Muscle layer of duodenum (tissue), 2 donors: Measurements from ENCODE around the gene XIST.

Source experiments
- H3K27ac ChIP-seq: one replicate; pipeline ENCODE4 v1.7.0; 2013; ENCODE audit warnings: mild to moderate bottlenecking, low read length
- H3K27me3 ChIP-seq: one replicate; pipeline ENCODE4 v1.7.0; 2013; ENCODE audit warnings: low read depth, mild to moderate bottlenecking, control low read depth, low read length
- H3K36me3 ChIP-seq, 2 donors: one replicate each; pipeline ENCODE4 v1.7.0; 2013; ENCODE audit warnings: low read length in 2 of 2, control low read depth in 1 of 2, mild to moderate bottlenecking in 1 of 2; ENCODE audit not compliant: insufficient read depth in 2 of 2, control insufficient read depth in 1 of 2
- H3K4me1 ChIP-seq, 2 donors: one replicate each; pipeline ENCODE4 v1.7.0; 2013; ENCODE audit warnings: low read length in 2 of 2, mild to moderate bottlenecking in 2 of 2, control low read depth in 1 of 2, moderate library complexity in 1 of 2; ENCODE audit not compliant: insufficient read depth in 2 of 2, control insufficient read depth in 1 of 2
- H3K4me3 ChIP-seq, 2 donors: one replicate each; pipeline ENCODE4 v1.7.0; 2013; ENCODE audit warnings: low read length in 2 of 2, low read depth in 1 of 2, mild to moderate bottlenecking in 1 of 2
- H3K9me3 ChIP-seq, 2 donors: one replicate each; pipeline ENCODE4 v1.7.0; 2013; ENCODE audit warnings: low read length in 2 of 2, control low read depth in 1 of 2, mild to moderate bottlenecking in 1 of 2; ENCODE audit not compliant: control insufficient read depth in 1 of 2
- donor health status: healthy.

Gene XIST

DNA sequence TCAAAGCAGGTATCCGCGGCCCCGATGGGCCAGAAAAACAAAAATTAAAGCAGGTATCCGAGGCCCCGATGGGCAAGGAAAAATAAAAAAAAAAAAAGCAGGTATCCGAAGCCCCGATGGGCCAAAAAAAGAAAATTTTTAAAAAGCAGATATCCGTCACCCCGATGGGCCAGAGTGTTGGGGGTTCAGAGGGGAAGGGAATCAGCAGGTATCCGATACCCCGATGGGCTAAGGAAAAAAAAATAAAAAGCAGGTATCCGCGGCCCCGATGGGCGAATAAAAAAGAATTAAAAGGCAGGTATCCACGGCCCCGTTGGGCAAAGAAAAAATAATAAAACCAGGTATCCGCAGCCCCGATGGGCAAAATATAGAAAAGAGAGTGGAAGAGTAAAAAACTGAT is 492 bp downstream of the XIST start:
- Histone ChIP-seq H3K4me1 (no peaks in the 10 kb centered on the region), H3K9me3 (no peaks in the 10 kb centered on the region), H3K4me3 (no peak overlapping the region), H3K27ac (no peak overlapping the region), H3K36me3 (no peaks in the 10 kb centered on the region), H3K27me3 (no peaks in the 10 kb centered on the region)

DNA sequence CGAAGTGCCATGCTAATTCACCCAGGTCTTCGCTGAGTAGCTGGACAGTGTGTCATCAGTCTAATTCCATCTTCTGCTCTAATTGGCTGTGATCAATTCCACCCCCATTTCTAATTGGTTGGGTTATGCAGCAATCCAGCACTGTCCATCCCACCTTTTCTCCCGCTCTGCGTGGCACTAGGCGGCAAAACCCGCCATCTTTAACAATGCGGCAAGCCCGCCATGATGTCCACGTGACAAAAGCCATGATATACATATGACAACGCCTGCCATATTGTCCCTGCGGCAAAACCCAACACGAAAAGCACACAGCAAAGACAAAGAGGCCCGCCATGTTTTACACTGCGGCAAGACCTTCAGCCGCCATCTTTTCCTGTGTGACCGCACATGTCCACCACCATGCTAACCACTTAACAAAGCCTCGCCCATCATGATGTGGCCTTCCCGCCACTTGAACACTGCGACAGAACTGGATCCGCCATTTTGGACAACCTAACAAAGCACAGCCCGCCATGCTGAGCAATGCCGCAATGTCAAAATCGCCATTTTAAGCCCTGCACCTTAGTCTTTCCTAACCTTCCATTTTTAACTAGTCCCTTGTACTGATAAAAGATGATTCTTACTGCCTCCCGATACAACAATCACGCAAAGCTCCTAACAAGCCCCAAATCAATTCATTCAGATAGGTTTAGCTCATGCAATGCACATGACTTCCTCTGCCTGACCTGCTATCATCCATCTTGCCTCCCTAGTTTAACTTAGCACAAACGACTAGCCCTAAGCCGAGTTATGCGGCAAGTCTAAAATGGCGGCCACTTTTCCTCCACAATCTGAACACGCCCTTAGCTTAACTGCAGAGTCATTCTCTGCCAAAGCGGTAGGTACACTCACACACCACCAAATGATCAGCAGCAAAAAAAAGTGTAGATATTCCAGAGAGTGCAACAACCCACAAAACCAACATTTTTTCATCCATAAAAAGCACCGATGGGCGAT is 1.2 kb downstream of the XIST start:
- no peak overlapping the region for H3K27ac ChIP-seq
- no peaks in the 10 kb centered on the region for H3K27me3 ChIP-seq
- H3K9me3 ChIP-seq = no peaks in the 10 kb centered on the region
- H3K4me1 ChIP-seq = no peaks in the 10 kb centered on the region
- H3K36me3 ChIP-seq = no peaks in the 10 kb centered on the region
- no peak overlapping the region for H3K4me3 ChIP-seq

DNA sequence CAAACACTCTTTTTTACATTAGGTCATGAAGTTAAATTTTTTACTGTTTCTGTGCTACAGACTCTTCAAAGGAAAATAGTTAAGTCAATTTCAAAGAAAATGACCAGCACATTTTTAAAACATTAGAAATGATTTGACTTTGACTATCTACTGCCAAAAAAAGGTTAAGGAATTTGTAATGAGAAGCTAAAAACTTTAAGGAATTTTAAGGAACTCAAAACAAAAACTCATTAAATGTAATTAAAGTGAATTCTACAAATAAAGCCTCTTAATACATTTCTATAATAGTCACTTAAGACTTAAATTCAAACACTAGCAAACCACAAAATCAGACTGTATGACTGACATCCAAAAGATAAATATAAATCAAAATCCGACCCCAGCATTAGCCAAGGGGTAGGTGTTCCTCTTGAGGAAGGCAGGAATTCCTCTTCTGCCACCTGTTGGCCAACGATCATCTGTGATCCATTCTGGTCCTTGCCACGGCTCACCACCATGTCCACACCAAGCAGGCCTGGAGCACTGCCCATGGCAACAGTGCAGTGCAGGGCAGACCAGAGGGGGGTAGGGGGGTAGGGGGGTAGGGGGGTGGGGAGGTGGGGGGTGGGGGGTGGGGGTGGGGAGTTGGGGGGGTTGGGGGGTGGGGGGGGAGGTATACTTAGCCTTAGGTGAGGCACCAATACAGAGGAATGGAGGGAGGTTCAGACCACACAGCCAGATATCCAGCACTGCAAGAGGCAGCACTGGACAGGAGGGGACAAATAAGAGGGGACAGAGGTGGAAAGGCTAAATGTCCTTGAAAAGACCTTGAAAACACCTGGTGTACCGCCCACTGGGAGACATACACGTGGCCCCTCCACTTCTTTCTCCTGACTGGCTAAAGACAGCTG is 2.1 kb downstream of the XIST start:
- Histone ChIP-seq H3K27ac (no peak overlapping the region), H3K27me3 (no peaks in the 10 kb centered on the region), H3K4me1 (no peaks in the 10 kb centered on the region), H3K36me3 (no peaks in the 10 kb centered on the region), H3K4me3 (no peak overlapping the region), H3K9me3 (no peaks in the 10 kb centered on the region)

DNA sequence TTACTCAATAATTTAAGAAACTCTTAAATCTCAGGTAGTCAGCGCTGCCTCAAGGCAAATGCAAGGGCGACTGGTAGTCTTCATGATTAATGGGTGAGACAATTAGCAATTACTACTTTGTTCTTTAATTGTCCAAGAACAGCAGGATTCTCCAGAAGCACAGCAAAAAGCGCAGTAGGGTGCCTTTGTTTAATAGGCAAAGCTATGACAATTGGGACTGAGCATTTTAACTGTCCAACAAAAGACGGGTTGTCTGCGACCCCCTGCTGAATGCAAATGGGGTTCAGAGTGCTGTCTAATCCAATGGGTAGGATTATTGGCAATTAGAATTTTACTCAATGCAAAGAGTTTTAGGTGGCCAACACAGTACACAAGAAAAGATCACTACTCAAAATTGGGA is 3.4 kb downstream of the XIST start:
- Histone ChIP-seq H3K4me3 (no peak overlapping the region), H3K27me3 (no peaks in the 10 kb centered on the region), H3K9me3 (no peaks in the 10 kb centered on the region), H3K36me3 (no peaks in the 10 kb centered on the region), H3K27ac (no peak overlapping the region), H3K4me1 (no peaks in the 10 kb centered on the region)

DNA sequence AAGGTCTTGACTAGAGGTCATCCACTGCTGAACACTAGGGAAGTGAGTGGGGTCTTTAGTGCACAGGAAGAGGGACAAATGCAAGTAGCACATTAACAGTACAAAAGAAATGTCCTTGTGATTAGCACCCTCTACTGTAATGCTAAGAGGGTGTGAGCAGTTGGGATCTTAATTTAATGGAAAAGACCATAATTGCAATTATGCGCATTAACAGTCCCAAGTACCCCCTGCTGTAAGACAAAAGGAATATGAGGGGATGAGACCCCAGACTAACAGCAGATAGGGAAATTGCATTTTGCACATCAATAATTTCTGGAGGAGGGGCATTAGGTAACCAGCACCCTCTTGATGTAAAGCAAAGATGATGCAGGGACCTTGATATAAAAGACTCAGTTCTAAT is 4.5 kb downstream of the XIST start:
- Histone ChIP-seq H3K4me3 (no peak overlapping the region), H3K4me1 (no peaks in the 10 kb centered on the region), H3K9me3 (no peaks in the 10 kb centered on the region), H3K36me3 (no peaks in the 10 kb centered on the region), H3K27me3 (no peaks in the 10 kb centered on the region), H3K27ac (no peak overlapping the region)

DNA sequence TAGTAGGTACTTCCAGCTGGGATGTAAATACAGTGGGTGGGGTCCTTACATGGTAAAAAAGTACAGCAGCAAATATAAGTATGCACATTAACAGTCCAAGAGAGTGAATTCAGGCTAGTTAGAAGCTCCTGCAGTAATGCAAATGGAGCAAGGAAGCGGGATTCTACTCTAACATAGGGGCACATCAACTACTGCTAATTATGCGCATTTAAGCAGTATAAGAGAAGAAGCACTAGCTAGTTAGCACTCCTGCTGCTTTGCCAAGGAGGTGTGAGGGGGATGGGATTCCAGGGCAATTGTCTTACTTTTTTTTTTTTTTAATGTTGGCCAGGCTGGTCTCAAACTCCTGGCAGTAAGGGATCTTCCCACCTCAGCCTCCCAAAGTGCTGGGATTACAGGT is 5.4 kb downstream of the XIST start:
- H3K27me3 ChIP-seq = no peaks in the 10 kb centered on the region
- H3K4me3 ChIP-seq = no peak overlapping the region
- H3K4me1 ChIP-seq = no peaks in the 10 kb centered on the region
- no peaks in the 10 kb centered on the region for H3K36me3 ChIP-seq
- H3K27ac ChIP-seq = no peak overlapping the region
- no peaks in the 10 kb centered on the region for H3K9me3 ChIP-seq

DNA sequence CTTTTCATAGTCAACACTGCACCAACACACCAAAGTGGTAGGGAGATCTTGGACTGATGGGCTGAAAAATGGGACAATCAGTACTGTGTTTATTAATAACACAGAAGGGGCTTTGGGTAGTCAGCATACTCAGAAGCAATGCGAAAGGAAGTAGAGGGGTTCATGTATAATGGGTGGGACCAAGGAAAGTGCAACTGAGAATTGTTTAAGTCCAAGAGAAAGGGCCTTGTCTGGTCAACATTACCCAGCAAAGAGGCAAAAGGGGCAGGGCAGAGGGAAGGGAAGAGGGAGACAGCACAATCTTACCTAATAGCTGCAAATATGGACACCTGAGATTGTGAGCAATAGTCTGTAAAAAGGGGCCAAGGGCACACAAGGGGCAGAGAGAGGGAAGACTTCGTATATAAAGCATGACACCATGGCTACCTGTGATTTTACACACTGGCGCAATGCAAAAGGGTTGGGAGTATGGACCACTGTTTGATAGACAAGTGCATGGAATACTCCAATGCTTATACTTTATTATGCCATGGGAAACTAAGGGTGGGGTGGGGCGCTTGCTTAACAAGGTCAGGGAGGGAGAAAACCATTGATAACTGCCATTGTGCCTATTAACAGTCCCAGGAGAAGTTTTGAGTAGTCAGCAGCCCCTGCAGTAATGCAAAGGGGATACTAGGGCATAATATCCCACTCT is 9.8 kb downstream of the XIST start:
- Histone ChIP-seq H3K27me3 (no peaks in the 10 kb centered on the region), H3K4me1 (no peaks in the 10 kb centered on the region), H3K36me3 (no peaks in the 10 kb centered on the region), H3K9me3 (no peaks in the 10 kb centered on the region), H3K4me3 (no peak overlapping the region), H3K27ac (no peak overlapping the region)

DNA sequence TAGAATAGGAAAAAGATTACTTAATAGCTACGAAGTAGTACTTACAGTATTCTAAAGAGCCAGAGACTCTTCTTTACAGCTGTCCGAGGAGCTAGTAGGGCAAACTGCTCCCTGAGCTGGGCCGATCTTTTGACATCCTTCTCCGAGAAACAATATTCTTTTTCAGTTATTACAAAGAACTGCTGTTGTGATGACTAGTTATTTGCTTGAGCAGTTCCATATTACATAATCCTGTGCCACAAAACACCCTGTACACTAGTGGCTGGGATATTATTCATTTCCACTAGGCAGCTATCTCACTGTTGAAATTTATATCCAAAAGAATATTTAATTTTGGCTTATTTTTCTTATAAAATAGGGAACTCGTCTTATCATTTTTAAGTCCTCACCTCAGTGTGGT is 11.2 kb downstream of the XIST start:
- Histone ChIP-seq H3K9me3 (no peaks in the 10 kb centered on the region), H3K36me3 (no peaks in the 10 kb centered on the region), H3K27ac (no peak overlapping the region), H3K27me3 (no peaks in the 10 kb centered on the region), H3K4me1 (no peaks in the 10 kb centered on the region), H3K4me3 (no peak overlapping the region)

DNA sequence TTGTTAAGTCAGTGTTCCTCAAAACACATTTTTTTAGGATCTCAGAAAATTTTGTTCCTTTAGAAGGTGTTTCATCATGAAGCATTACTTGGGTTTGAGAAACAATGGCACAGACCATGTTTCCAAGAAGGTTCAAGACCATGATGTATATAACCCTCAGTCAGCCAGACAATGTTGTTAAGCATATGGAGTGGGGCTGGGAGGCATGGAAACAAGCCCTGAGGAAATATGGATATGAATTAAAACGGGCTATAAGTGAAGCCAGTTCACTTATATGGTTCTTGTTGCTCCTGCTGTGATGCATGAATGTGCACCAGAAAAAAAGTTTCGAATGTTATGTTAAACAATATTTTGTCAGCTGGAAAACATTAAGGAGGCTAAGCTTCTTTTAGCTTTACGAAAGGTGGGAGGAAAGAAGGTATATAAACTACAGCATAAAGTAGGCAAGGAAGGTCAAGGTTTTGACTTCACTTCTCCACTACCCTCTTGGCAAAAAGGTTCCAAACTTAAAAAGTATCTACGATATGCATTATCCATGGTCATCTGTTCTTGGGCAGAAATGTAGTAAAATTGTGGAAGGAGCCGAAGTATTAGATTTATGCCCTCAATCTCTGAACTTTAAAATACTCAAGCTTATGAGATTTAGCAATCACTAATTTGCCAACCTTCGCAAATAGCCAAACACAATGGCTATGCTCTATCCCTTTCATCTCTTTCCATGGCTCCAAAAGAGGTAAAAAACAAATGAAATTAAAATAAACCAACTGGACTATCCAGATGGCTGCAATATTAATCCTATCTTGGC is 12.2 kb downstream of the XIST start:
- no peaks in the 10 kb centered on the region for H3K27me3 ChIP-seq
- no peak overlapping the region for H3K4me3 ChIP-seq
- H3K27ac ChIP-seq = no peak overlapping the region
- no peaks in the 10 kb centered on the region for H3K36me3 ChIP-seq
- H3K4me1 ChIP-seq = no peaks in the 10 kb centered on the region
- H3K9me3 ChIP-seq = no peaks in the 10 kb centered on the region

DNA sequence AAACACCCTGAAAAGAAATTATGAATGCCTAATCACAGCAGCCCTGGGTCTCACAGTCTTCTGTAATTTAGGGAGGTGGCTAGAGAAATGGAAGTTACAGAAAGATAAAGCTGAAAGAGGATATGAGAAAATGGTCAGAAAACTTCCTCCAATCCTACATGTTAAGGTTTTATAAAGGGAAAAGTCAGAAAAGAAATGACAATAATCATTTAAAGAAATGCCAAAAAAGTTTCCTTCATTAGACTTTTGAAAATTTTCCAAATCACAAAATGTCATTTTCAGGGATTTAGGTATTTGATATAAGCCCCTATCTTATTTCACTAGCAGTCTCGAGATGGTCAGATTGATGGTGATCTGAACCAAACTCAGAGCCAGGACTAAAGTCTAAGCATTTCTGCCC is 13.4 kb downstream of the XIST start:
- H3K36me3 ChIP-seq = no peaks in the 10 kb centered on the region
- H3K27ac ChIP-seq = no peak overlapping the region
- no peaks in the 10 kb centered on the region for H3K4me1 ChIP-seq
- no peaks in the 10 kb centered on the region for H3K9me3 ChIP-seq
- no peaks in the 10 kb centered on the region for H3K27me3 ChIP-seq
- H3K4me3 ChIP-seq = no peak overlapping the region
